Stimulated activated CD4-positive, alpha-beta T cell treated with anti-CD3 and anti-CD28 coated beads, Interleukin-2, amount 100 ng/mL, for 24 hours (primary cell): ENCODE results near the gene KCTD17.

ENCODE experiments used
- DNase-seq, 2 donors: peaks; one replicate each; pipeline ENCODE4 v3.0.0-alpha.2; 2020

KCTD17 gene

GRCh38 chr22:37044634-37045625, 6.6 kb upstream of the KCTD17 start:
- DNase-seq: no peak

DNA sequence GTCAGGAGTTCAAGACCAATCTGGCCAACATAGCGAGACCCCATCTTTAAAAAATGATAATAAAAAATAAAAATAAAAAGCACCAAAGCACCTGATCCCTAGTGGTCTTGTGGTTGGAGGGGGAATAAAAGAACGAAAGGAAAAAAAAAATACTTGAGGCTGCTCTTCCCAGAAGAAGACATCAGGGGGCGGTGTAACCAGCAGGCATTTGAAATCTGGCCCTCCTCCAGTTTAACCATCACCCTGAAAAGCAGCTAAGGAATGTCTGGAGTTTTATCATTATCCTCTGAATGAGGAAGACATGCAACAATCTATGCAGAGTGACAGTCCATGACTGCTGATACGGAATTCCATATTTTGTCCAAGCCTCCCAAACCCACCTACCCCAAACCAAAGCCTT, 5.6 kb upstream of the KCTD17 start:
- DNase-seq: no peak

- no peak for DNase-seq
Observed at GRCh38 chr22:37046589-37046988, 5.0 kb upstream of the KCTD17 start.

- DNase-seq: no peak
Observed at GRCh38 chr22:37047006-37047405, 4.5 kb upstream of the KCTD17 start.

GRCh38 chr22:37048133-37048532, 3.4 kb upstream of the KCTD17 start:
- DNase-seq: no peak

- no peak for DNase-seq
Observed at GRCh38 chr22:37049224-37049623, 2.3 kb upstream of the KCTD17 start.

- no peak for DNase-seq
Observed at GRCh38 chr22:37050913-37051312, 629 bp upstream of the KCTD17 start.

DNA sequence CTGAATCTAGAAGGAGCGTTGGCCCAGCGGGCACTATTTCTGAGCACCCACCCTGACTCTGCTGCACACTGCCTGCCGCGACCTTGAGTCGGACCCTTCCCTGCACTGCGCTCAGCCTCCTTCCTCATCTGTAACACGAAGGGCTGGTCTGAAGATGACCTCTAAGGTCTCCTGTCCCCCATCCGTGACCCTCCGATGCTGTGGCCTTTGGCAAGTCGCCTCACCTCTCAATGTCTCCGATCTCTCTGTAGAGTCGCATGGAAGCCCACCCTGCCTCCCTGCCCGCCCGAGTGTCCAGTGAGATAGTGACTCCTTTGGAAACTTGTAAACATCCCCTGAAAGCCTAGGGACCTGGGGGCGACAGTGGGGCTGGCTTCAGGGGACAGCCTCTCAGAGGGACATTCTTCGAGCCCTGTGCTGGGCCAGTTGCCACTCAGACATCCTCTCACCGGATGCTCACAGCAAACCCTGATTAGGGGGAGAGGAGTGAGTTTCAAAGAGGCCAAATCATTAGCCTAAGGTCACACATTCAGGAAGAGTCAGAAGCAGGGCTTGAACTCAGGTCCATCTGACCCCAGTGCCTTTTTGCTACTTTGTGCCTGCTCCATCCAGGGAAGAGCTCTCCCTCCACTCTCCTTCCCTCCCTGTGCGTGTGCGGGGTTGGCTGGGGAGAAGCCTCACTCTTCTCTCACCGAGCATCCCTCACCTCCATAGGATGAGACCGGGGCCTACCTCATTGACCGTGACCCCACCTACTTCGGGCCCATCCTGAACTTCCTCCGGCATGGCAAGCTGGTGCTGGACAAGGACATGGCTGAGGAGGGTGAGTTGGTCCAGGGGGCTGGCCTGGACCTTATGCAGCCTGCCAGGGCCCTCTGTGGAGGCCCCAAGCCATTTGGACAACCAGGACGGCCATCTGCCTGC, 1.1 kb downstream of the KCTD17 start:
- no peak for DNase-seq

DNA sequence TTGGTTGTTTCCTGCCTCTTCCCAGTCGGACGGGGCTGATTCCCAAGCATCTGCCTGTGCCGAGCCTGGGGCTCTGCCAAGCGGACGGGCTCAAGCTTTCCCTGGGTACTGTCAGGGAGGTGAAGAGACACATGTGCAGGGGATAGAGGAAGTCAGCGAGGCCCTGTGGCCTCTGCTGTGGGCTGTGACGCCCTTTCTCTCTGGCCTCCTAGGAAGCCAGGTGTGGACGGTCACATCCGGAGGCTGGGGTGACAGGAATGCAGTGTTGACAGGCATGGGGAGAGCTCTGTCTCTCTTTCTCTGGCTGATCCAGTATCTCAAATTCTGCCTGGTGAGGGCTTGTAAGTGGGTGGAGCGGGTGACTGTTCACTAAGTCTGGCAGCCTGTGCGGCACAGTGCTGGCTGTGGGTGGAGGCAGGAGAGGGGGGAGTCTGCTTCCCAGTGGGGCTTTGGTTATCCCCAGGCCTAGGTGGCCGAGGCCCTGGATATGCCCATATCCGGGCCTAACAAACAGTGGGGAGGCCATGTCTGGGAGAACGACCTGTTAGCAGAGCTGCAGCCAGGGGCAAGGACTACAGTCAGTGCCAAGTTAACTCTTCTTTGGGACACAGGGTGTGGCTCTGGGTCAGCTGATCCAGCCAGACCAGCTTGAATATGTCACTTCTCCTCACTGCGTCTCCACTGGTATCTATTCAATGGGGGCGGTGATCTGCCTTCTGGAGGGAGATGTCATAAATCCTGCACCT, 1.9 kb downstream of the KCTD17 start:
- no peak for DNase-seq

- no peak for DNase-seq
Observed at GRCh38 chr22:37054056-37054395, 2.5 kb downstream of the KCTD17 start.

GRCh38 chr22:37054600-37055365, 3.2 kb downstream of the KCTD17 start:
- no peak for DNase-seq

GRCh38 chr22:37056246-37056645, 4.7 kb downstream of the KCTD17 start:
- no peak for DNase-seq

DNA sequence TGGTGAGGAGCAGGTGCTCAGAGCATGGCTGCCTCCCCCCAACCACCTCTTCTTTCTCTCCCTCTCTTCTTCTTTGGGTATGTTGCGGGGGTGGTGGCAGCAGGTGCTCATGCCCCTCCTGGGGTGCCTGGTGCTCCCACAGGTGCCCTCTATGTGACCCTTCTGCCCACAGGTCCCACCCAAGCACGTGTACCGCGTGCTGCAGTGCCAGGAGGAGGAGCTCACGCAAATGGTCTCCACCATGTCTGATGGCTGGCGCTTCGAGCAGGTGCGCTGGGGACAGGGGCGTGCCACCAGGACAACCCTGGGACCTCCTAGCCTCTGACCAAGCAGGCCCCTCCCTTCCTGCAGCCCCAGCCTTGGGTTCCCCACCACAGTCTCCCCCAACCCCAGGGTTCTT, 5.7 kb downstream of the KCTD17 start:
- DNase-seq: no peak

GRCh38 chr22:37057796-37058510, 6.4 kb downstream of the KCTD17 start:
- no peak for DNase-seq

GRCh38 chr22:37058917-37059701, 7.6 kb downstream of the KCTD17 start:
- no peak for DNase-seq

GRCh38 chr22:37059876-37060449, 8.4 kb downstream of the KCTD17 start:
- no peak for DNase-seq

GRCh38 chr22:37060801-37061610, 9.5 kb downstream of the KCTD17 start:
- peak; percentile 63 to 70 for DNase-seq

DNA sequence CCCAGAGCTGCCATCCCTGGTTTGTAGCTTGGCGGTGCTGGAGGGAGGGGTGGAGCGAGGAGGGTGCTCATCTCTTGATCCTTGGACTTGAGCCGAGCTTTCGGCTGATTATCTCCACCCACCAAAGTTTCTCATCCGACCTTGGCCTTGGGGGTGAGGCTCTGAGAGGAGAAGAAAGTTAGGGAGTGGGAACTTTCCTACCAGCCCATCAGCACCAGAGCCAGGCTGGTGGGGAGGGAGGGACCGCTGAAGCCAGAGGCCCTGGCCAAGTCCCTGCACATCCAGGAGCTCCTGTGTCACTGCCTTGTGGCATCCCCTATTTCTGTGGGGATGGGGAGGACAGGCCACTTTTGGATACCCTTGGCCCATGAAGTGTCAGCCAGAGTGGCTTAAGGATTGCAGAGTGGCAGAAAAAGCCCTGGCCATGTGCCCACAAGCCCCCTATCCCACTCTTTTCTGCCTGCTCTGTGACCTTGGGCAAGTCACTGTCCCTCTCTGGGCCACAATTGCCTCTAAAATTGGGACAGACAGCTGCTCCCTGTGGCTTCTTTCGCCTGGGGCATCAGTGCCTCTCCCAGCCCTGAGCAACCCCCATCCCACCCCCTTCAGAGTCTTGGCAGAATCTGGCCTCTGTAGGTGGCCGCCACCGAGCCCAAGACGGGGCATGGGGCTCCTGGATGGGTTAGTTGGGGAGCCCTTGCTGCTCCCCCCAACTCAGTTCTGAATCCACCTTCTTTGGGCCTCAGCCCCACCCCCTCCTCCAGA, 10.3 kb downstream of the KCTD17 start:
- no peak for DNase-seq

DNA sequence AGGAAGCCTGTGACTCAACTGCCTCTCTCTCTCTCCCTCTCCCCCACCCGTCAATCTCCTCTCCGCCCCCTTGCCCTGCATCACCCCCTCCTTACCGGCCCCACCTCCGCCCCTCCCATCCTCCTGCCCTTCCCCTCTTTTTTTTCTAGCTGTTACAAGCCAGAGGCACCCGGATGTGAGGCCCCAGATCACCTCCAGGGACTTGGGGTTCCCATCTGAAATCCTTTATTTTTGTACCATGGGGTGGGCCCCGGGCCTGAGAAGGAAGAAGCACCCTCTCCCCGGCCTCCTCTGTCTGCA, 10.8 kb downstream of the KCTD17 start:
- DNase-seq: no peak
